GM12891 (cell line): ENCODE measurements around the gene NMT2.

ENCODE experiments used
- POLR2A ChIP-seq: IDR thresholded peaks from 2 replicates; pipeline ENCODE4 v1.6.1; 2011; ENCODE audit warnings: low read depth, low read length, control low read depth
- POLR2AphosphoS5 ChIP-seq: IDR thresholded peaks from 2 replicates; pipeline ENCODE4 v1.6.1; 2011; ENCODE audit warnings: low read depth, low read length, control low read depth
- TAF1 ChIP-seq: IDR thresholded peaks from 2 replicates; pipeline ENCODE4 v1.6.1; 2011; ENCODE audit warnings: low read depth, low read length, control low read depth

DNA sequence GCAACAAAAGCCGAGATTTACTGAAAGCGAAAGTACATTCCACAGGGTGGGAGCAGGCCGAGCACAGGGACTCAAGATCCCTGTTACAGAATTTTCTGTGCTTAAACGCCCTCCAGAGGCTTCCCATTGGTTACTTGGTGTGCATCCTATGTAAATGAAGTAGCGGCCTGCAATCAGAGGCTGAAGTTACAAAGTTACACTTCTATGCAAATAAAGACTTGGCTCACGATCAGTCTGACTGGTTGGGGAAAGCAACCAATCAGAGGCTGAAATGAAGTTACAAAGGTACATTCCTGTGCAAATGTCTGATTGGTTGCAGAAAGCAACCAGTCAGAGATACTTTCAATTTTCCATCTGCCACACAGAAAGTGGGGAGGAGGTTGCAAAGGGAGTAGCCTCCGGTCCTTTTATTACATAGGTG, 84.0 kb downstream of the NMT2 start:
- TF ChIP-seq POLR2AphosphoS5, result no peak
- TF ChIP-seq POLR2A, result no peak
- TF ChIP-seq TAF1, result no peak
